Trophoblast cell (in vitro differentiated cells and primary cell): Measurements from ENCODE around the gene KCNH3.

ENCODE experiments used
- DNase-seq, 2 donors: peaks; one replicate each; pipeline ENCODE4 v3.0.0-alpha.2; 2016
- H2AFZ ChIP-seq: 2 replicates; pipeline ENCODE4 v1.6.1; 2013; ENCODE audit warnings: low read length, moderate library complexity, mild to moderate bottlenecking; ENCODE audit not compliant: insufficient read depth, poor library complexity
- H2AK5ac ChIP-seq: 2 replicates; pipeline ENCODE4 v1.6.1; 2013; ENCODE audit warnings: mild to moderate bottlenecking, low read length
- H2BK120ac ChIP-seq: 2 replicates; pipeline ENCODE4 v1.6.1; 2013; ENCODE audit warnings: low read length, mild to moderate bottlenecking, moderate library complexity; ENCODE audit not compliant: insufficient read depth, poor library complexity
- H2BK12ac ChIP-seq: 2 replicates; pipeline ENCODE4 v1.6.1; 2013; ENCODE audit warnings: mild to moderate bottlenecking, low read length, moderate library complexity
- H2BK5ac ChIP-seq: 2 replicates; pipeline ENCODE4 v1.6.1; 2013; ENCODE audit warnings: low read length, low read depth, moderate library complexity, mild to moderate bottlenecking; ENCODE audit not compliant: poor library complexity
- H3K14ac ChIP-seq: 2 replicates; pipeline ENCODE4 v1.6.1; 2013; ENCODE audit warnings: mild to moderate bottlenecking, low read length
- H3K18ac ChIP-seq: 2 replicates; pipeline ENCODE4 v1.6.1; 2013; ENCODE audit warnings: mild to moderate bottlenecking, low read length
- H3K23ac ChIP-seq: 2 replicates; pipeline ENCODE4 v1.6.1; 2013; ENCODE audit warnings: low read length
- H3K27ac ChIP-seq: 2 replicates; pipeline ENCODE4 v1.5.1; 2013; ENCODE audit warnings: low read depth, mild to moderate bottlenecking, inconsistent platforms, low read length, moderate library complexity
- H3K27me3 ChIP-seq: 2 replicates; pipeline ENCODE4 v1.6.1; 2013; ENCODE audit warnings: inconsistent platforms, mild to moderate bottlenecking, low read length, moderate library complexity; ENCODE audit not compliant: insufficient read depth
- H3K36me3 ChIP-seq, 2 experiments: 1 replicate in 1 of 2; 2 replicates in 1 of 2; pipeline ENCODE4 v1.6.1; 2013; ENCODE audit warnings: low read length in 2 of 2, mild to moderate bottlenecking in 2 of 2, moderate library complexity in 1 of 2; ENCODE audit not compliant: insufficient read depth in 2 of 2, control insufficient read depth in 1 of 2
- H3K4ac ChIP-seq: 2 replicates; pipeline ENCODE4 v1.6.1; 2013; ENCODE audit warnings: low read depth, mild to moderate bottlenecking, low read length, moderate library complexity
- H3K4me1 ChIP-seq, 2 experiments: 1 replicate in 1 of 2; 2 replicates in 1 of 2; pipeline ENCODE4 v1.6.1; 2013; ENCODE audit warnings: low read length in 2 of 2, mild to moderate bottlenecking in 2 of 2, moderate library complexity in 1 of 2; ENCODE audit not compliant: insufficient read depth in 2 of 2, control insufficient read depth in 1 of 2
- H3K4me2 ChIP-seq: 2 replicates; pipeline ENCODE4 v1.6.1; 2013; ENCODE audit warnings: inconsistent platforms, mild to moderate bottlenecking, low read length, moderate library complexity
- H3K4me3 ChIP-seq: 2 replicates; pipeline ENCODE4 v1.5.1; 2013; ENCODE audit warnings: mild to moderate bottlenecking, low read depth, low read length, inconsistent platforms
- H3K79me1 ChIP-seq: one replicate; pipeline ENCODE4 v1.6.1; 2013; ENCODE audit warnings: low read length
- H3K79me2 ChIP-seq: 2 replicates; pipeline ENCODE4 v1.6.1; 2013; ENCODE audit warnings: low read length, mild to moderate bottlenecking; ENCODE audit not compliant: control insufficient read depth, insufficient read depth, poor library complexity
- H3K9ac ChIP-seq: 2 replicates; pipeline ENCODE4 v1.6.1; 2013; ENCODE audit warnings: mild to moderate bottlenecking, low read length
- H3K9me3 ChIP-seq: 2 replicates; pipeline ENCODE4 v1.6.1; 2013; ENCODE audit warnings: low read depth, mild to moderate bottlenecking, control low read depth, inconsistent platforms, low read length; ENCODE audit not compliant: insufficient read depth
- H4K12ac ChIP-seq: 2 replicates; pipeline ENCODE4 v1.6.1; 2013; ENCODE audit warnings: low read depth, mild to moderate bottlenecking, low read length, moderate library complexity
- H4K8ac ChIP-seq: 2 replicates; pipeline ENCODE4 v1.6.1; 2013; ENCODE audit warnings: low read depth, mild to moderate bottlenecking, low read length, moderate library complexity
- H4K91ac ChIP-seq: one replicate; pipeline ENCODE4 v1.6.1; 2013; ENCODE audit warnings: low read depth, mild to moderate bottlenecking, low read length, moderate library complexity
- WGBS: extraction: QIAGEN DNeasy Blood & Tissue Kit; methylation state at CpG from one replicate; pipeline ENCODE4 v1.1.7; 2013; ENCODE audit warnings: missing lambda C conversion rate; ENCODE audit not compliant: insufficient read length, insufficient coverage; ENCODE audit errors: extremely low coverage; 5-methylcytosine and 5-hydroxymethylcytosine counted together

Gene KCNH3

GRCh38 chr12:49525942-49526341 is 12.9 kb upstream of the KCNH3 start:
- no peak overlapping the region for H3K4me3 ChIP-seq
- H3K9ac ChIP-seq = no peak overlapping the region
- no peaks in the 10 kb centered on the region for H3K4me1 ChIP-seq
- H3K4ac ChIP-seq = no peak overlapping the region
- WGBS = no CpG with 5 or more reads among the region's 7 CpGs
- H2AK5ac ChIP-seq = no peak overlapping the region
- H3K4me2 ChIP-seq = no peak overlapping the region
- no peaks in the 10 kb centered on the region for H3K79me2 ChIP-seq
- no peak overlapping the region for H2BK5ac ChIP-seq
- H2AFZ ChIP-seq = no peak overlapping the region
- no peak for DNase-seq
- H3K27ac ChIP-seq = no peak overlapping the region
- no peak overlapping the region for H4K8ac ChIP-seq
- H3K27me3 ChIP-seq = no peaks in the 10 kb centered on the region
- no peak overlapping the region for H3K23ac ChIP-seq
- no peak overlapping the region for H3K18ac ChIP-seq
- peaks cover 16 to 23% of the 10 kb centered on the region in 2 experiments for H3K36me3 ChIP-seq
- H4K91ac ChIP-seq = no peak overlapping the region
- H2BK12ac ChIP-seq = no peak overlapping the region
- H3K79me1 ChIP-seq = no peaks in the 10 kb centered on the region
- H3K9me3 ChIP-seq = no peaks in the 10 kb centered on the region
- no peak overlapping the region for H2BK120ac ChIP-seq
- H4K12ac ChIP-seq = no peak overlapping the region
- H3K14ac ChIP-seq = no peak overlapping the region

DNA sequence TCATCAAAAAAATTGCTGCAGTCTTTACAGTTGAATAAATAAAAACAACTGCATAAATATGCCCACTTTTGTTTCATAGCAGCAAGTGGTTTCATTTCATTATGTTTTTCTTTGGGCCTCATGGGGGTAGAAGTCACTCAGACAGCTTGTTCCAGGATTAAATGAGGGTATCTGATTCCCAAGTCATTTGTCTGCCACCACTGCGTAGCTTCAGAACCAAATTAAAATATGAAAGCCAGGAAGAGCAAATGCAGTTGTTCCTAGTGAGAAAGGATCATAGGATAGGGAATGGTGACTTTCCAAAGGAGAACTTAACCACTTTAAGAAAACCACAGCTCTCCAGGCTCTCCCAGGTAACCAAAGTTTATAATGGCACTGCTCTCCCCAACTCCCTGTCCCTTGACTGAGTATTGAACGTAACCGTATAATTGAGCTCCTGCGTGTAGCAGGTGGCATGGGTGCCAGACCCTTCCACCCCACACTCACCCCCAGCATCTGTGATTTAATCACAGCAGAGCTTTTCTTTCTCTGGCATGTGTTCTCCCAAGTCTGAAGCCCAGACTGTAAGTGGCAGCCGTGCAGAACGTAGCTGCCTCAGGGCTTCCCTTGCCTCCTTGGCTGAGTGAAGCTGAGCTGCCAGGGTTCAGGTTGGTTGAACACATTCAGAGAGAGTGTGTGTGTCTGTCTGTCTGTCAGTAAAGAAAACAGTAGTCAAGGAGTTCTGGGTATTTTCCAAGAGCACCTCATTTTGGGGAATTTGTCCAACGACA is 11.3 kb upstream of the KCNH3 start:
- H2BK12ac ChIP-seq = no peak overlapping the region
- no peaks in the 10 kb centered on the region for H3K79me1 ChIP-seq
- H3K18ac ChIP-seq = no peak overlapping the region
- no peak overlapping the region for H3K27ac ChIP-seq
- H3K27me3 ChIP-seq = no peaks in the 10 kb centered on the region
- H3K14ac ChIP-seq = no peak overlapping the region
- H2BK120ac ChIP-seq = no peak overlapping the region
- H4K8ac ChIP-seq = no peak overlapping the region
- no peaks in the 10 kb centered on the region for H3K9me3 ChIP-seq
- no peak overlapping the region for H4K91ac ChIP-seq
- H3K79me2 ChIP-seq = no peaks in the 10 kb centered on the region
- H3K4me2 ChIP-seq = no peak overlapping the region
- no peak overlapping the region for H3K9ac ChIP-seq
- H3K23ac ChIP-seq = no peak overlapping the region
- H3K4ac ChIP-seq = no peak overlapping the region
- DNase-seq = no peak
- no CpG with 5 or more reads among the region's 7 CpGs for WGBS
- H3K36me3 ChIP-seq = peaks cover 16 to 22% of the 10 kb centered on the region in 2 experiments
- H3K4me1 ChIP-seq = no peaks in the 10 kb centered on the region
- no peak overlapping the region for H3K4me3 ChIP-seq
- no peak overlapping the region for H4K12ac ChIP-seq
- H2BK5ac ChIP-seq = no peak overlapping the region
- no peak overlapping the region for H2AK5ac ChIP-seq
- H2AFZ ChIP-seq = no peak overlapping the region

DNA sequence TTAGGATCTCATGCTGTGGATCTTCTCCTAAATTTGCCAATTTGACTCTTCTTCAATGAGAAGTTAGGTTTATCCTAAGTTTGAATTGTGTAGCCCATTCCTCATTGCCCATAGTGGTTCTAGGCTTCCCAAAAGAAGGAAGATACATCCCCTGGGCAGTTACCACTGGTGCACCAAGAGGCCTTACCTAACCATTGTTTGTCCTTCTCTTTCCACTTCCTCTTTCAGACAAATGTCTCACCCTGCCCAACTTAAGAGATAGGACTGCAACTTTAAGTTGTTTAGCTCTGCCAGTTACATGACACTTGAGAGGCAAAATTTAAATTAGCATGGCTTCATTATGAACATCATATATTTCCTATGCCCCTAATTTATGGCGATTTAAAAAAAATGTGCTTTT is 9.4 kb upstream of the KCNH3 start:
- no CpG with 5 or more reads among the region's 1 CpG for WGBS
- Histone ChIP-seq H3K27ac (no peak overlapping the region), H3K27me3 (no peaks in the 10 kb centered on the region), H3K79me1 (no peaks in the 10 kb centered on the region), H2BK120ac (no peak overlapping the region), H4K91ac (no peak overlapping the region), H3K23ac (no peak overlapping the region), H3K79me2 (no peaks in the 10 kb centered on the region), H3K14ac (no peak overlapping the region), H3K36me3 (peaks cover 14 to 17% of the 10 kb centered on the region in 2 experiments), H3K9ac (no peak overlapping the region), H3K18ac (no peak overlapping the region), H3K4me2 (no peak overlapping the region), H2BK12ac (no peak overlapping the region), H3K4me3 (no peak overlapping the region), H3K4me1 (no peaks in the 10 kb centered on the region), H3K9me3 (no peaks in the 10 kb centered on the region), H3K4ac (no peak overlapping the region), H2BK5ac (no peak overlapping the region), H4K8ac (no peak overlapping the region), H4K12ac (no peak overlapping the region), H2AK5ac (no peak overlapping the region), H2AFZ (no peak overlapping the region)
- no peak for DNase-seq

DNA sequence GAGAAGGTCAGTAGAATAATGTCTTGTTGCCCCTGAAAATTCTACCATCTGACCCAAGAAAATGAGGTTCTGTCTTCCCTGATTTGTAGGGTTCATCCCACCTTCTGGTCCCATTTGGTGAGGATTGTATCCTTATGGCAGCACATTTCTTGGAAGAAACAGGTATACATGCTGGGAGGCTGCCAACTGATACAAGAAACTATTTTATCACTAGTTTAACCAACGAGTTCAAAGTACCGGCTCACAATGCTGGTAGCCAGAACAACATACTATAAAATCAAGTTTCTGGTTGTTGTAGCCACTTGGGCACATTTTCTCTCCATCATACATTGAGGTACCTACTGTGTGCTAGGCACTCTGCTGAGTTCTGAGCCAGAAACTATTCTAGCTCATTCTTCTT is 7.1 kb upstream of the KCNH3 start:
- Histone ChIP-seq H3K27ac (no peak overlapping the region), H3K23ac (no peak overlapping the region), H3K4me2 (no peak overlapping the region), H3K27me3 (peaks cover 14% of the 10 kb centered on the region), H3K79me2 (no peaks in the 10 kb centered on the region), H2BK12ac (no peak overlapping the region), H3K9me3 (no peaks in the 10 kb centered on the region), H2BK120ac (no peak overlapping the region), H3K4ac (no peak overlapping the region), H4K12ac (no peak overlapping the region), H3K18ac (no peak overlapping the region), H2BK5ac (no peak overlapping the region), H2AFZ (no peak overlapping the region), H3K79me1 (no peaks in the 10 kb centered on the region), H3K9ac (no peak overlapping the region), H3K36me3 (peaks cover 2 to 3% of the 10 kb centered on the region in 2 experiments), H3K14ac (no peak overlapping the region), H4K91ac (no peak overlapping the region), H3K4me1 (no peaks in the 10 kb centered on the region), H3K4me3 (no peak overlapping the region), H2AK5ac (no peak overlapping the region), H4K8ac (no peak overlapping the region)
- no CpG with 5 or more reads among the region's 2 CpGs for WGBS
- no peak for DNase-seq
